GM23248 (cell line): Measurements from ENCODE around the gene MBTPS1. TPM values are rescaled to one million over a fixed set of nuclear protein-coding genes. Genes with fewer than 3 reads are reported as not detected.

Experiments
- DNase-seq: peaks from one replicate; pipeline ENCODE4 v3.0.0-alpha.2; 2015
- H2AFZ ChIP-seq: fragments of 200-600 bp; sonication (generic); 2 replicates; pipeline ENCODE4 v1.6.1; 2016; ENCODE audit warnings: antibody characterized with exemption
- H3F3A ChIP-seq: fragments of 200-600 bp; sonication (generic); 2 replicates; pipeline ENCODE4 v1.6.1; 2016; ENCODE audit warnings: mild to moderate bottlenecking, antibody characterized with exemption, mixed run types; ENCODE audit not compliant: insufficient read depth
- H3K27ac ChIP-seq: fragments of 200-600 bp; sonication (generic); 2 replicates; pipeline ENCODE4 v1.5.1; 2016; ENCODE audit warnings: mild to moderate bottlenecking
- H3K27me3 ChIP-seq: fragments of 200-600 bp; sonication (generic); replicated peaks from 2 replicates; pipeline ENCODE4 v1.6.1; 2016; ENCODE audit warnings: mild to moderate bottlenecking; ENCODE audit not compliant: insufficient read depth
- H3K36me3 ChIP-seq: fragments of 200-600 bp; sonication (generic); 2 replicates; pipeline ENCODE4 v1.6.1; 2016; ENCODE audit warnings: low read depth, mild to moderate bottlenecking
- H3K4me1 ChIP-seq: fragments of 200-600 bp; sonication (generic); 2 replicates; pipeline ENCODE4 v1.6.1; 2016; ENCODE audit warnings: mild to moderate bottlenecking; ENCODE audit not compliant: insufficient read depth
- H3K4me2 ChIP-seq: fragments of 200-600 bp; sonication (generic); one replicate; pipeline ENCODE4 v1.6.1; 2016; ENCODE audit warnings: mild to moderate bottlenecking; ENCODE audit not compliant: unreplicated experiment
- H3K4me3 ChIP-seq: fragments of 200-600 bp; sonication (generic); 2 replicates; pipeline ENCODE4 v1.5.1; 2016; ENCODE audit warnings: mild to moderate bottlenecking
- H3K79me2 ChIP-seq: fragments of 200-600 bp; sonication (generic); 2 replicates; pipeline ENCODE4 v1.6.1; 2016; ENCODE audit warnings: mild to moderate bottlenecking; ENCODE audit not compliant: insufficient read depth
- H3K9ac ChIP-seq: fragments of 200-600 bp; sonication (generic); 2 replicates; pipeline ENCODE4 v1.6.1; 2016; ENCODE audit warnings: mild to moderate bottlenecking
- H3K9me2 ChIP-seq: fragments of 200-600 bp; sonication (generic); 2 replicates; pipeline ENCODE4 v1.6.1; 2016; ENCODE audit warnings: mixed run types, mild to moderate bottlenecking, moderate library complexity; ENCODE audit not compliant: insufficient read depth
- H3K9me3 ChIP-seq: fragments of 200-600 bp; sonication (generic); one replicate; pipeline ENCODE4 v1.6.1; 2017; ENCODE audit warnings: low read depth
- H4K20me1 ChIP-seq: fragments of 200-600 bp; sonication (generic); 2 replicates; pipeline ENCODE4 v1.6.0; 2016; ENCODE audit not compliant: insufficient read depth
- EZH2 ChIP-seq: fragments of 200-600 bp; sonication (generic); IDR thresholded peaks from 2 replicates; pipeline ENCODE4 v1.6.1; 2018; ENCODE audit warnings: antibody characterized with exemption, mild to moderate bottlenecking; ENCODE audit not compliant: insufficient read depth, poor library complexity, severe bottlenecking
- EZH2phosphoT487 ChIP-seq: fragments of 200-600 bp; sonication (generic); IDR thresholded peaks from 2 replicates; pipeline ENCODE4 v1.6.1; 2018; ENCODE audit warnings: antibody characterized with exemption, moderate library complexity, mild to moderate bottlenecking, low read depth; ENCODE audit not compliant: insufficient read depth
- WGBS, 2 experiments: methylation state at CpG; one replicate each; pipeline ENCODE4 v1.1.6; 2015 to 2017; ENCODE audit warnings: low lambda C conversion rate in 2 of 2, low coverage in 1 of 2; ENCODE audit errors: missing lambda C conversion rate in 2 of 2; 5-methylcytosine and 5-hydroxymethylcytosine counted together
- in situ Hi-C: fragments of 300-500 bp; cut with MboI; formaldehyde crosslinking; loops from 2 replicates; pipeline ENCODE4 v1.15.0; 2020
- polyA plus RNA-seq: library from polyadenylated mRNA; unstranded; fragments of >200 nt; fragmentation: Nextera tagmentation; extraction: Ambion mirVana; gene quantifications from 2 replicates; pipeline ENCODE4 v1.2.1, GENCODE V29; 2016
- total RNA-seq: library from RNA; depleted of rRNA; stranded (reverse); fragments of >200 nt; shearing (Covaris generic); gene quantifications from 2 replicates; pipeline ENCODE4 v1.2.3, GENCODE V29; 2014

Gene MBTPS1
- total and polyA plus RNA-seq, 2 experiments from 2014 or later: 84.0 to 95.7 TPM

- in situ Hi-C loops: no loop called here
- Histone ChIP-seq H3K27ac (no peak overlapping the region), H3K27me3 (peaks cover 46% of the 10 kb centered on the region)
Measured at GRCh38 chr16:84040226-84040822, 76.4 kb downstream of the MBTPS1 start.

GRCh38 chr16:84039696-84040095 is 77.0 kb downstream of the MBTPS1 start:
- Histone ChIP-seq H3K9me3 (no peaks in the 10 kb centered on the region), H3K27ac (no peak overlapping the region), H3K9ac (no peak overlapping the region), H3K36me3 (no peaks in the 10 kb centered on the region), H3K4me2 (no peak overlapping the region), H3K4me1 (no peaks in the 10 kb centered on the region), H2AFZ (no peak overlapping the region), H4K20me1 (no peaks in the 10 kb centered on the region), H3F3A (no peaks in the 10 kb centered on the region), H3K27me3 (peaks cover 49% of the 10 kb centered on the region), H3K79me2 (no peaks in the 10 kb centered on the region), H3K4me3 (no peak overlapping the region), H3K9me2 (no peaks in the 10 kb centered on the region)
- WGBS, 2 experiments: 81% methylated on average over 9 to 12 of the region's 12 CpGs
- no peak for DNase-seq
- TF ChIP-seq EZH2phosphoT487 (no peak), EZH2 (no peak)
- in situ Hi-C loops: no loop called here

More at GRCh38 chr16:84040226-84040822, 76.4 kb downstream of the MBTPS1 start:
- no peak for DNase-seq
- Histone ChIP-seq H3K9me3 (no peaks in the 10 kb centered on the region), H3F3A (no peaks in the 10 kb centered on the region), H2AFZ (no peak overlapping the region; the same call in 1 of the 2 replicates), H3K9ac (no peak overlapping the region), H3K79me2 (no peaks in the 10 kb centered on the region), H3K4me2 (no peak overlapping the region), H3K36me3 (no peaks in the 10 kb centered on the region), H4K20me1 (no peaks in the 10 kb centered on the region), H3K9me2 (no peaks in the 10 kb centered on the region), H3K4me3 (no peak overlapping the region), H3K4me1 (no peaks in the 10 kb centered on the region)
- no peak for TF ChIP-seq EZH2
- TF ChIP-seq EZH2phosphoT487: no peak
- 24 to 27% methylated on average over 14 of the region's 14 CpGs for WGBS, 2 experiments

GRCh38 chr16:84038469-84038868 is 78.3 kb downstream of the MBTPS1 start:
- Histone ChIP-seq H3K9ac (no peak overlapping the region), H3K36me3 (no peaks in the 10 kb centered on the region), H3F3A (no peaks in the 10 kb centered on the region), H3K9me3 (no peaks in the 10 kb centered on the region), H3K79me2 (no peaks in the 10 kb centered on the region), H2AFZ (no peak overlapping the region), H3K27ac (no peak overlapping the region), H3K4me1 (no peaks in the 10 kb centered on the region), H3K9me2 (no peaks in the 10 kb centered on the region), H3K4me3 (no peak overlapping the region), H4K20me1 (no peaks in the 10 kb centered on the region), H3K4me2 (no peak overlapping the region), H3K27me3 (peaks cover 49% of the 10 kb centered on the region)
- TF ChIP-seq EZH2phosphoT487 (no peak), EZH2 (no peak)
- DNase-seq: no peak
- in situ Hi-C loops: no loop called here
- 86 to 87% methylated on average over 12 of the region's 12 CpGs for WGBS, 2 experiments

- H3F3A ChIP-seq: no peaks in the 10 kb centered on the region
- H3K9ac ChIP-seq: no peak overlapping the region
- no peaks in the 10 kb centered on the region for H3K9me3 ChIP-seq
- DNase-seq: no peak
- no peaks in the 10 kb centered on the region for H3K79me2 ChIP-seq
- in situ Hi-C loops: no loop called here
- no peak overlapping the region for H3K4me2 ChIP-seq
- no peak overlapping the region for H2AFZ ChIP-seq
- no peak overlapping the region for H3K27ac ChIP-seq
- no peak overlapping the region for H3K4me3 ChIP-seq
- TF ChIP-seq EZH2phosphoT487 (no peak), EZH2 (no peak)
- H3K9me2 ChIP-seq: no peaks in the 10 kb centered on the region
- H3K36me3 ChIP-seq: no peaks in the 10 kb centered on the region
- no peaks in the 10 kb centered on the region for H4K20me1 ChIP-seq
- no peaks in the 10 kb centered on the region for H3K4me1 ChIP-seq
- peaks cover 42% of the 10 kb centered on the region for H3K27me3 ChIP-seq
- WGBS, 2 experiments: 74 to 75% methylated on average over 8 of the region's 8 CpGs
Measured at GRCh38 chr16:84036982-84037425, 79.7 kb downstream of the MBTPS1 start.
